OCI-LY1 (cell line): ENCODE data around the gene WHRN.

ENCODE experiments used
- H2AFZ ChIP-seq: fragments of 200-600 bp; sonication (generic), shearing (Covaris generic); 2 replicates; pipeline ENCODE4 v1.6.0; 2014; ENCODE audit warnings: antibody characterized with exemption, mild to moderate bottlenecking, low read length
- H3F3A ChIP-seq: fragments of 200-600 bp; sonication (generic), shearing (Covaris generic); 2 replicates; pipeline ENCODE4 v1.6.0; 2014; ENCODE audit warnings: mild to moderate bottlenecking, antibody characterized with exemption, low read length, moderate library complexity; ENCODE audit not compliant: insufficient read depth
- H3K27ac ChIP-seq: fragments of 200-600 bp; sonication (generic); 2 replicates; pipeline ENCODE4 v1.5.1; 2014; ENCODE audit warnings: low read length, mixed run types, mild to moderate bottlenecking, low read depth; ENCODE audit not compliant: poor library complexity, severe bottlenecking
- H3K27me3 ChIP-seq: fragments of 200-600 bp; sonication (generic); 2 replicates; pipeline ENCODE4 v1.6.0; 2014; ENCODE audit warnings: antibody characterized with exemption, mild to moderate bottlenecking, low read length, moderate library complexity; ENCODE audit not compliant: insufficient read depth
- H3K36me3 ChIP-seq: fragments of 200-600 bp; sonication (generic); 2 replicates; pipeline ENCODE4 v1.6.1; 2014; ENCODE audit warnings: mild to moderate bottlenecking, antibody characterized with exemption, low read length, moderate library complexity, mixed read lengths; ENCODE audit not compliant: insufficient read depth
- H3K4me1 ChIP-seq: fragments of 200-600 bp; sonication (generic); 2 replicates; pipeline ENCODE4 v1.5.1; 2014; ENCODE audit warnings: mild to moderate bottlenecking, low read length, moderate library complexity; ENCODE audit not compliant: insufficient read depth, severe bottlenecking
- H3K4me2 ChIP-seq: fragments of 200-600 bp; sonication (generic), shearing (Covaris generic); 2 replicates; pipeline ENCODE4 v1.6.1; 2014; ENCODE audit warnings: low read length
- H3K4me3 ChIP-seq: fragments of 200-600 bp; sonication (generic); 2 replicates; pipeline ENCODE4 v1.5.1; 2014; ENCODE audit warnings: low read length, low read depth, mild to moderate bottlenecking, mixed read lengths; ENCODE audit not compliant: poor library complexity, severe bottlenecking
- H3K79me2 ChIP-seq: fragments of 200-600 bp; shearing (Covaris generic); 2 replicates; pipeline ENCODE4 v1.6.1; 2016; ENCODE audit warnings: mixed run types, low read length, mixed read lengths; ENCODE audit not compliant: insufficient read depth
- H3K9ac ChIP-seq: fragments of 200-600 bp; sonication (generic), shearing (Covaris generic); 2 replicates; pipeline ENCODE4 v1.6.1; 2014; ENCODE audit warnings: mild to moderate bottlenecking, low read length, mixed read lengths
- H3K9me2 ChIP-seq: fragments of 200-600 bp; sonication (generic), shearing (Covaris generic); 2 replicates; pipeline ENCODE4 v1.6.1; 2014; ENCODE audit warnings: low read depth, mild to moderate bottlenecking, low read length, mixed read lengths
- H3K9me3 ChIP-seq: fragments of 200-600 bp; shearing (Covaris generic); 2 replicates; pipeline ENCODE4 v1.6.1; 2014; ENCODE audit warnings: low read length, mixed read lengths
- H4K20me1 ChIP-seq: fragments of 200-600 bp; sonication (generic), shearing (Covaris generic); 2 replicates; pipeline ENCODE4 v1.6.0; 2016; ENCODE audit warnings: mild to moderate bottlenecking, low read length; ENCODE audit not compliant: insufficient read depth
- CTCF ChIP-seq: fragments of 200-600 bp; sonication (generic), shearing (Covaris generic); IDR thresholded peaks from 2 replicates; pipeline ENCODE4 v1.5.1; 2017; ENCODE audit warnings: mild to moderate bottlenecking, antibody characterized with exemption, low read length, moderate library complexity, mixed read lengths
- EZH2 ChIP-seq: fragments of 200-600 bp; sonication (generic), shearing (Covaris generic); IDR thresholded peaks from 2 replicates; pipeline ENCODE4 v1.8.0; 2017; ENCODE audit warnings: borderline replicate concordance, mixed run types, mild to moderate bottlenecking, antibody characterized with exemption, low read length, moderate library complexity, mixed read lengths

WHRN gene

GRCh38 chr9:114451707-114452031, 53.6 kb downstream of the WHRN start:
- Histone ChIP-seq H3F3A (no peaks in the 10 kb centered on the region), H2AFZ (no peak overlapping the region), H3K79me2 (no peaks in the 10 kb centered on the region), H3K9ac (no peak overlapping the region), H3K4me2 (no peak overlapping the region), H3K9me3 (peaks cover 4% of the 10 kb centered on the region; the same call in 1 of the 2 replicates), H3K27me3 (no peaks in the 10 kb centered on the region), H3K4me1 (peaks cover 22% of the 10 kb centered on the region), H3K9me2 (no peaks in the 10 kb centered on the region), H3K27ac (no peak overlapping the region), H3K36me3 (no peaks in the 10 kb centered on the region; the same call in 1 of the 2 replicates), H3K4me3 (no peak overlapping the region), H4K20me1 (no peaks in the 10 kb centered on the region)
- no peak for TF ChIP-seq CTCF
- no peak for TF ChIP-seq EZH2

- Histone ChIP-seq H3K79me2 (no peaks in the 10 kb centered on the region), H3K9me3 (peaks cover 4% of the 10 kb centered on the region; the same call in 1 of the 2 replicates), H3K4me3 (no peak overlapping the region), H3K9ac (no peak overlapping the region), H3K27me3 (no peaks in the 10 kb centered on the region), H3K9me2 (no peaks in the 10 kb centered on the region), H3K4me1 (peaks cover 22% of the 10 kb centered on the region), H3K36me3 (no peaks in the 10 kb centered on the region; the same call in 1 of the 2 replicates), H2AFZ (no peak overlapping the region), H3K4me2 (no peak overlapping the region), H3F3A (no peaks in the 10 kb centered on the region), H4K20me1 (no peaks in the 10 kb centered on the region), H3K27ac (no peak overlapping the region)
- TF ChIP-seq CTCF (no peak), EZH2 (no peak)
These were observed 54.2 kb downstream of the WHRN start for GRCh38 chr9:114450833-114451706.

GRCh38 chr9:114450181-114450580, 55.1 kb downstream of the WHRN start:
- Histone ChIP-seq H3K4me2 (no peak overlapping the region), H3F3A (no peaks in the 10 kb centered on the region), H3K79me2 (no peaks in the 10 kb centered on the region), H3K9ac (no peak overlapping the region), H2AFZ (no peak overlapping the region), H3K27ac (no peak overlapping the region), H3K4me1 (peaks cover 22% of the 10 kb centered on the region), H3K4me3 (no peak overlapping the region), H3K27me3 (no peaks in the 10 kb centered on the region), H4K20me1 (no peaks in the 10 kb centered on the region), H3K9me2 (no peaks in the 10 kb centered on the region), H3K9me3 (peaks cover 4% of the 10 kb centered on the region; the same call in 1 of the 2 replicates), H3K36me3 (no peaks in the 10 kb centered on the region; the same call in 1 of the 2 replicates)
- no peak for TF ChIP-seq EZH2
- TF ChIP-seq CTCF, result no peak
